Gastroesophageal sphincter (tissue), 4 donors: Measurements from ENCODE around the gene BABAM2. TPM values are rescaled to one million over a fixed set of nuclear protein-coding genes. Genes with fewer than 3 reads are reported as not detected.

Experiments
- ATAC-seq: fragments of 150-250 bp; one replicate; pipeline ENCODE4 v1.9.1; 2016; ENCODE audit warnings: mild to moderate bottlenecking, moderate library complexity
- H3K27ac ChIP-seq, 4 donors: fragments of 200-600 bp; sonication (generic) in 3 of 4; 1 replicate in 3 of 4; 2 replicates in 1 of 4; pipeline ENCODE4 v1.5.1; 2016 to 2019
- H3K27me3 ChIP-seq: fragments of 200-600 bp; sonication (generic); one replicate; pipeline ENCODE4 v1.5.1; 2019
- H3K36me3 ChIP-seq, 2 donors: fragments of 200-600 bp; sonication (generic); one replicate each; pipeline ENCODE4 v1.5.1; 2019; ENCODE audit warnings: control low read depth in 1 of 2
- H3K4me1 ChIP-seq, 3 donors: fragments of 200-600 bp; sonication (generic); 1 replicate in 2 of 3; 2 replicates in 1 of 3; pipeline ENCODE4 v1.5.1; 2016 to 2019; ENCODE audit warnings: control low read depth in 2 of 3
- H3K4me3 ChIP-seq, 2 donors: fragments of 200-600 bp; sonication (generic); one replicate each; pipeline ENCODE4 v1.5.1; 2019; ENCODE audit warnings: mild to moderate bottlenecking in 1 of 2, moderate library complexity in 1 of 2
- H3K9me3 ChIP-seq, 3 donors: fragments of 200-600 bp; sonication (generic); one replicate each; pipeline ENCODE4 v1.5.1; 2017 to 2019; ENCODE audit warnings: control low read depth in 2 of 3
- CTCF ChIP-seq, 4 experiments: fragments of 200-600 bp in 2 of 4; fragments of 450-650 bp in 2 of 4; sonication (generic) in 1 of 4; IDR thresholded peaks; one replicate each; pipeline ENCODE4 v1.5.1; 2017 to 2019; ENCODE audit warnings: antibody characterized with exemption in 4 of 4, mild to moderate bottlenecking in 2 of 4, moderate library complexity in 2 of 4
- EP300 ChIP-seq: sonication (generic); formaldehyde crosslinking; IDR thresholded peaks from one replicate; pipeline ENCODE4 v1.6.1; 2017; ENCODE audit warnings: antibody characterized with exemption, mild to moderate bottlenecking
- POLR2A ChIP-seq, 2 donors: fragments of 450-650 bp; IDR thresholded peaks; one replicate each; pipeline ENCODE4 v1.6.1; 2017; ENCODE audit warnings: antibody characterized with exemption in 2 of 2, mild to moderate bottlenecking in 2 of 2, moderate library complexity in 1 of 2
- POLR2AphosphoS5 ChIP-seq: sonication (generic); formaldehyde crosslinking; IDR thresholded peaks from one replicate; pipeline ENCODE4 v1.6.1; 2017; ENCODE audit warnings: antibody characterized with exemption
- WGBS, 2 donors: methylation state at CpG; one replicate each; pipeline ENCODE4 v1.1.5; 2018; ENCODE audit warnings: low coverage in 1 of 2; 5-methylcytosine and 5-hydroxymethylcytosine counted together
- total RNA-seq, 4 donors: library from RNA; depleted of rRNA; stranded (reverse); fragments of >200 nt; gene quantifications; one replicate each; pipeline ENCODE4 v1.1.0, GENCODE V29; 2016

BABAM2 gene
- total RNA-seq, 4 donors from 2014 or later, result 28.5 to 43.6 (median 37.4) TPM

GRCh38 chr2:27889774-27890145 lies 769 bp upstream of the BABAM2 start:
- ATAC-seq, result no peak

GRCh38 chr2:27890924-27891672 lies 569 bp downstream of the BABAM2 start:
- no peaks in the 10 kb centered on the region for H3K27me3 ChIP-seq
- WGBS, 2 donors, result 14 to 49% methylated on average over 7 to 22 of the region's 24 CpGs
- H3K27ac ChIP-seq, result peak overlapping the region; percentile 91 to 98 (median 95)
- peaks cover 0 to 4% of the 10 kb centered on the region in 2 donors for H3K36me3 ChIP-seq
- no peaks in the 10 kb centered on the region for H3K9me3 ChIP-seq
- peak; percentile 50 for TF ChIP-seq POLR2AphosphoS5
- TF ChIP-seq CTCF (IDR thresholded peaks at IDR 0.05), result no peak
- no peak for TF ChIP-seq POLR2A (IDR thresholded peaks at IDR 0.05)
- TF ChIP-seq EP300, result peak; percentile 56
- H3K4me1 ChIP-seq, result peaks cover 6 to 43% (median 9%) of the 10 kb centered on the region in 3 donors
- H3K4me3 ChIP-seq, result peak overlapping the region; percentile 77 to 98
- ATAC-seq, result peak; percentile 60

More at GRCh38 chr2:27889774-27890145, 769 bp upstream of the BABAM2 start:
- no peaks in the 10 kb centered on the region for H3K27me3 ChIP-seq
- H3K36me3 ChIP-seq, result no peaks in the 10 kb centered on the region
- WGBS, 2 donors, result 21 to 43% methylated on average over 7 to 9 of the region's 10 CpGs
- TF ChIP-seq EP300 (no peak), CTCF (IDR thresholded peaks at IDR 0.05) (no peak), POLR2AphosphoS5 (no peak), POLR2A (IDR thresholded peaks at IDR 0.05) (no peak)
- H3K27ac ChIP-seq, result peak overlapping the region; percentile 91 to 98 (median 95)
- H3K9me3 ChIP-seq, result no peaks in the 10 kb centered on the region
- peak overlapping the region; percentile 77 to 98 for H3K4me3 ChIP-seq
- peaks cover 6 to 43% (median 9%) of the 10 kb centered on the region in 3 donors for H3K4me1 ChIP-seq

- no peak overlapping the region for H3K4me3 ChIP-seq
- peak overlapping the region; percentile 91 to 98 (median 95) for H3K27ac ChIP-seq
These were observed 1.2 kb downstream of the BABAM2 start for GRCh38 chr2:27891673-27892105.

GRCh38 chr2:27893006-27893405 lies 2.5 kb downstream of the BABAM2 start:
- H3K4me1 ChIP-seq, result peaks cover 6 to 40% (median 9%) of the 10 kb centered on the region in 3 donors
- ATAC-seq, result no peak
- H3K36me3 ChIP-seq, result peaks cover 0 to 18% of the 10 kb centered on the region in 2 donors
- 62 to 79% methylated on average over 3 of the region's 3 CpGs for WGBS, 2 donors
- no peak overlapping the region for H3K4me3 ChIP-seq
- no peak overlapping the region for H3K27ac ChIP-seq
- TF ChIP-seq POLR2AphosphoS5 (no peak), POLR2A (IDR thresholded peaks at IDR 0.05) (no peak), EP300 (no peak), CTCF (IDR thresholded peaks at IDR 0.05) (no peak)
- no peaks in the 10 kb centered on the region for H3K9me3 ChIP-seq
- no peaks in the 10 kb centered on the region for H3K27me3 ChIP-seq

More at GRCh38 chr2:27891673-27892105, 1.2 kb downstream of the BABAM2 start:
- Histone ChIP-seq H3K27me3 (no peaks in the 10 kb centered on the region), H3K9me3 (no peaks in the 10 kb centered on the region), H3K36me3 (peaks cover 0 to 10% of the 10 kb centered on the region in 2 donors), H3K4me1 (peaks cover 6 to 43% (median 9%) of the 10 kb centered on the region in 3 donors)
- TF ChIP-seq POLR2AphosphoS5, result no peak
- no peak for ATAC-seq
- WGBS, 2 donors, result 77 to 87% methylated on average over 4 to 5 of the region's 5 CpGs

GRCh38 chr2:27897717-27898116 lies 7.2 kb downstream of the BABAM2 start:
- no peaks in the 10 kb centered on the region for H3K27me3 ChIP-seq
- H3K27ac ChIP-seq, result no peak overlapping the region
- H3K4me1 ChIP-seq, result peaks cover 0 to under 1% (median 0%) of the 10 kb centered on the region in 3 donors
- ATAC-seq, result no peak
- H3K36me3 ChIP-seq, result peaks cover 0 to 37% of the 10 kb centered on the region in 2 donors
- no peaks in the 10 kb centered on the region for H3K9me3 ChIP-seq
- no peak overlapping the region for H3K4me3 ChIP-seq
- no peak for TF ChIP-seq EP300
- no peak for TF ChIP-seq CTCF (IDR thresholded peaks at IDR 0.05)
- TF ChIP-seq POLR2AphosphoS5, result no peak
- TF ChIP-seq POLR2A (IDR thresholded peaks at IDR 0.05), result no peak
